ENCODE results near the gene LRP1B.

GRCh38 chr2:140861666-140862065 is 1269.2 kb downstream of the LRP1B start:
- TF ChIP-seq CTCF (IDR thresholded peaks at IDR 0.05) (no peak), POLR2A (IDR thresholded peaks at IDR 0.05) (no peak), POLR2AphosphoS5 (IDR thresholded peaks at IDR 0.05) (no peak)

All from breast epithelium (tissue), 3 donors.